ENCODE results near the gene ZBTB21.

Gene ZBTB21

DNA sequence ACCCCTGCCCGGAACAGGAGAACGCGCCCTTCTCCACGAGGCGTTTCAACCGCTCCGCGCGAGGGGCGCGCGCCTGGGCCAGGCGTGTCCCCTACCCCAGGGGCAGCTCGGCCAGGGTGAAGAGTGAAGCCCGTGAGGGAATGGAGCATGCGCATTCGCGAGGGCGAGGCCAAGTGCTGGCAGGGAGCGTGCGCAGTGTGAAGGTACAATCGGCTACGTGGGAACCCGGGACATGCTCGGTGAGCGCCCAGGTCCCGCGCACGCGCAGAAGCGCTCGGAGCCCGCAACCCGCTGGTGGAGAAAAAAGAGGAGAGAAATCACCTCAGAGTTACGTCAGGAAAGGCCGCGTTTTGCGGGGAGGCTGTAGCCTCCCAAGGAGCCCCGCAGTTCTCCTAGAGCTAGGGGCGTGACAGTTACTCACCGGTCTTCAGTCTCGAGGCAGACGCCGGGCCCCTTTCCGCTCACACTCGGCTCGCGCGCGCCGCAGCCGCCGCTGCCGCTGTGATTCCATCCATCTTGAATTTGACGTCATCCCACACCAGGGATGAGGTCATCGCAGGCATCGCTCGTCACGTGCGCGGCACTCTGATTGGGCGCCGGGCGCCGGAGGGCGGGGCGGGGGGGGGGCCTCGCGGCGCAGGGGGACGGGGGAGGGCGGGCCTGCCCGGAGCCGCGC lies at the start of gene ZBTB21:
TSS of gene ZBTB21 (minus strand) at position 530 of the 676 bp plus-strand sequence. CDS start 16,265 bp downstream, outside the sequence.
- peak; percentile 89 for DNase-seq

DNA sequence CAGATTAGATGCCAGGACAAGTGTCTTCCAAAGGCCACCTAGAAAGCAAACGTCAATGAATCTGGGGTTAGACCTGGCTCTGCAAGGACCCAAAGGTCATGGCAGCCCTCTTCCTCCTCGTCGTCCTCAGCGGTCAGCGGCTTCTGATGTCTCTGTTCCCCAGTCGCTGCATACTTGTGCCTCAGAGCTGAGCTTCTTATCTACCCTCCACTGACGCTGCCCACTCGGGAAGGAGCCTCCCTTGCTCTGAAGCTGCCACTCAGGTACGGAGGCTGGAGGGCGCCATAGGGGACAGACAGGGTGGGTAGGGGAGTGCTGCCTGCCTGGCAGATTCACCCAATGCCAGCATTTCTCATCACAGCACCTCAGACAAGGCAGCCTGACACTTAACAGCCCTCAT lies 49.6 kb upstream of the ZBTB21 start:
- DNase-seq, result no peak

DNA sequence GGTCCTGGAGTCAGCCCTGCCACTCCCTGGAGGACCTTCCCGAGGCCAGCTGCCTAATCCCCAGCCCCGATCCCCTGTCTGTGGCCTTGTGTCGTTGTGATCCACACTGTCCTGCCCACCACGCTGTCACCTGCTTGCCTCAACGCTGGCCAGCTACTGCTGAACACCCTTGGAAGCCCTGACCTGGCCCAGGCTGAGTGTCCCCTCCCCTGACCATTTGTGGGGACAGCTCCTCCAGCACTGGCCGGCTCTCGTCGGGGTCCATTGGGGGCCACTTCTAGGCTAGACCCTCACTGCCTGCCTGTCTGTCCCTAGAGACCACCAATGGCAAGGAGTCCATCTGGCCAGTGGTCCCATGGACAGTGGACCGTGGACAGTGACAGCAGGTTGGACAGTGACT lies 49.0 kb upstream of the ZBTB21 start:
- no peak for DNase-seq

DNA sequence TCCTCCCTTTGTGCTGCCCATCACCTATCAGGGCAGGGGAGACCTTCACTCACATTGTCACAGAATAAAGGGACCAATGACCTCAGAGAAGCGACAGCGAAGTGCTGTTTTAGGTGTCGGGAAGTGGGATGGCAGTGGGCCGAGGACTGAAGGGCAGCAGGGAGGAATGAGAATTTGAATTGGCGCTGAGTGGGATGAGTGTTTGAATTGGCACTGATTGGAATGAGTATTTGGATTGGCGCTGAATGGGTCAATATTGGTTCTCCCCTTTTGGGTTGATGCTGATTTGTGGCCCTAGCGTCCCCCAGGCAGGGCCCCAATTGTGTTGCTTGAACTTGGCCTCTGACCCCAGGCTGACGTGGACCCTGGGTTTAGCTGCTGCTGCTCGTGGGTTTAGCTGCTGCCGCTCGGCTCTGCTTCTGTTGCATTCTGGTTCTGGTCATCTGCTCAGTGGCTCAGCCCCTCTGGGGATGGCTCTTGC lies 48.5 kb upstream of the ZBTB21 start:
- DNase-seq, result no peak

DNA sequence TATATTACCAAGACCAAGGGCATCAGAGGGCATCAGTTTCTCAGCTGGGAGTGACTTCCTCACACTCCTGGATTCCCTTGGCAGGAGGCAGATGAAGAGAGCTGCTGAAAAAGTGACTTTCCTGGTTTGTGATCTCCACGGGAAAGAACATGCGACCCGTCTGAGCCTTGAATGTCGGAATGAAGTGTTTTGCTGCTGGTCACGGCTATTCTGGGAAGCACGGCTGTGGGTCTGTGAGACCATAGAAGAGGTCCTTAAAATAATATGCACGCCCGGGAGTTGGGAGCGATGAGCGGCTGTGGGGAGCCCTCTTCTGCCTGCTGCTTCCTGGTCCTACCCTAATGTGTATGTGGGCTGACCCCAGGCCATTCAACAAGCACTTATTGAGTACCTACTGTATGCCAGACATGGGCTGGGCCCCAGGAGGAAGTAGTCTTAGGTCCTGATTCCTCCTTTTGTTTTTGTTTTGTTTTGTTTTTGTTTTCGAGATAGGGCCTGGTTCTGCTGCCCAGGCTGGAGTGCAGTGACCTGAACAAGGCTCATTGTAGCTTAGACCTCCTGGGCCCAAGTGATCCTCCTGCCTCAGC lies 47.8 kb upstream of the ZBTB21 start:
- no peak for DNase-seq

DNA sequence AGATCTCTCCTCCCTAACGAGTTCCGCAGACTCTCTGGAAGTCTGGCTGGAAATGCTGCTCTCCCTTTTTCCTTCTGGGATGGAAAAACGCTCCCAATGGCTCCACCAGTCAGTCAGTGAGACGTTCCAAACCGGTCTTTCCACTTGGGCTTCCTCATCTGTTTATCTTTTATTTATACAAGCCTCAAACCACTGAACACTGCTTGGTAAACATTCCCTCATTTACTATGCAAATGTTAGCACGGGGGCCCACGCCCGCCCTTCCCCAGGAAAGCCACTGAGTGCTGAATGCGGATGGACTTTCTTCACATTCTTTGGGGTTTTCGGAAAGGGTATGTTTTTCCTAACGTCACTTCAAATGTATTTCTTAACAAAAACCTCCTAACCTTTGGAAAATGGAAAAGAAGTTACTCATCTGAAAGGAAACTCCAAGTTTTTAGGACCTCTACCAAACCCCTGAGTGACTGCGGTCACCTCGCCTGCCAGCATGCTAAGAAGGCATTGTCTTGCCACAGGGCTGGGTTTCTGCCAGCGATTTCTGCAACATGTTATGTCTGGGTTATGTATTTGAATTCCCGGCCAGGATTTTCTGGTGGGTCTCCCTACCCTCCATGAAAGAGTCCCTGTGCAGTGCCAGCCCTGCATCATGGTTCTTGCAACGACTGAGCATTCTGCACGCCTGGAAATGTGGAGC lies 47.0 kb upstream of the ZBTB21 start:
- no peak for DNase-seq

DNA sequence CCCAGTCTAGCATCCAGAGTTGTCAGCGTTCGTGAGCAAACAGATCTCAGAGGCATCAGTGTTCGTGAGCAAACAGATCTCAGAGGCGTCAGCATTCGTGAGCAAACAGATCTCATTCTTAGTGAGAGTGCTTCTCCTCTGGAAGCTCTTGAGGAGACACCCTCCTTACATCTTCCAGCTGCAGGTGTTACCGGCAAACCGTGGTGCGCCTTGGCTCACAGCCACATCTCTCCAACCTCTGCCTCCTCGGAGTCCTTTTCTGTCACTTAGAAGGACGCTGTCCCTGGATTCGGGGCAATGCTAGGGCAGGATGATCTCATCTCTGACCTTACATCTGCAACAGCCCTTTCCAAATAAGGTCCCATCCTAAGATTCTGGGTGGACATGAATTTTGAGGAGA lies 46.3 kb upstream of the ZBTB21 start:
- DNase-seq, result no peak

DNA sequence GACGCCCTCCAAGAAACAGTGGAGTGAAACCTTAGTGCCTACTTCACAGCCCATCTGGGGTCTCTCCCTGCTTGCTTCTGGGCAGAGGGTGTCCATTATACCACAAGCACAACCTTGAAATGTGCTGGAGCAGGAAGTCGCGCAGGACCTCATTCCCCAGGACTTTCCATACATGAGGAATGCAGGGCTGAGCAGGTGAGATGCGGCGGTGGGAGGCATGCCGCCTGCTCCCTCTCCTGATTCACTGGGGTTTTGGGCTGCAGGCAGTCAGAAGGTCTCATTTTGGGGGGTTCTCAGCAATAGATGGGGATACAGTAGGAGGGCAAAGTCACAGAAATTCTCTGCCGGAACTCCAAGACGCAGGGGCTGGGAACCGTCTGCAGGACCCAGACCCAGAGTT lies 45.3 kb upstream of the ZBTB21 start:
- DNase-seq, result no peak

DNA sequence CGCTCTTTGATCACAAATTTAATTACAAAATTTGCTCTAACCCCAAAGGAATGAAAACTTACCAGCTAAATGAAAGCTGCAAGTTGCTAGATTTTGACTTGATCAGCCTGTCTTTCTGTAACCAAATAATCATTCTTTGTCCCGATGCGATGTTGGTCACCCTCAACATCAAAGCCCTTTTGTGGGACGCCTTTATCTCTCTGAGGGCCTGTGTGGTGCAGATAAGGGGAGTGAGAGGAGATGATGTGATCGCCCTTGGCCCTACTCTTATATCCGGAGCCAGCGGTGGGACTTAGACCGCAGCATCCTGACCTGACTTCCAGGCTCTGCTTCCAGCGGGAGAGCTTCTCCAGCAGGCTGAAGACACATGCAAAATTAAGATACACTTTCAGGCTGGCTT lies 41.6 kb upstream of the ZBTB21 start:
- DNase-seq, result no peak

DNA sequence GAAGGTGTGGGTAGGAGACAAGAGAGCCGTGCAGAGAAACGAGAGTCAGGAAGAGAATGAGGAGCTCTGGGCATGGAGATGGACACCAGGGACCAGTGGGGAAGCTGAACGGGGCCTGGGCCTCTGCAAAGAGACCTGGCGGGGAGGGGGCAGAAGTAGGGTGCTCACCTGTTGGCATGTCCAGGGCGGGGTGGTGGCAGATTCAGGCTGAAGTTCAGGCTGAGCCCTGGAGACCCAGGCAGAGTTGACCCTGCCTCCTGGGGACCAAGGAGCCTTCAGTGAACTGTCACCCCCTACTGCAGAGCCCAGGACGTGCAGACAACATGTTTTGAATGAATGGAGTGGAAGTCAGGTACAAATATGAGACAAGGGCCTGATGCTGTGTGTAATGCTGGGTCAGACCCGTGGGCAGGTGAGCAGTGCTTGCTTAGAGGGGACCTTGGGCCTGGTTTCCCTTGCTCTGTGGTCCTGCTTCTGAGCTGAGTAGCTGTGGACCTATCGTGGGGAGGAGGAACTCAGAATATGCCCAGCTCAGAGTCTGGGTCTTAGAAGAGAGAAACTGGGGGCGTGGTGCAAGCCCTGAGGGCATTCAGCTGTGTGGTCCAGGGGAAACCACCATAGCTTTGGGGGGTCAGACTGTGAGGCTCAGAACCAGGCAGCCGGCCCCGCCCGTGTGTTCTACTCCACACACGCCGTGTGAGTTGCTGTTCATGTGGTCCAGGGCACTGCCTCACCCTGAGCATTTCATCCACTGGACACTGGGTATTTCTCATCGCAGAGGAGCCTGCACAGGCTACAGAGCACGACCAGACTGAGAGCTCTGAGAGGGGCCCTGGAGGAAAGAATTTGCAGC lies 39.6 kb upstream of the ZBTB21 start:
- no peak for DNase-seq

DNA sequence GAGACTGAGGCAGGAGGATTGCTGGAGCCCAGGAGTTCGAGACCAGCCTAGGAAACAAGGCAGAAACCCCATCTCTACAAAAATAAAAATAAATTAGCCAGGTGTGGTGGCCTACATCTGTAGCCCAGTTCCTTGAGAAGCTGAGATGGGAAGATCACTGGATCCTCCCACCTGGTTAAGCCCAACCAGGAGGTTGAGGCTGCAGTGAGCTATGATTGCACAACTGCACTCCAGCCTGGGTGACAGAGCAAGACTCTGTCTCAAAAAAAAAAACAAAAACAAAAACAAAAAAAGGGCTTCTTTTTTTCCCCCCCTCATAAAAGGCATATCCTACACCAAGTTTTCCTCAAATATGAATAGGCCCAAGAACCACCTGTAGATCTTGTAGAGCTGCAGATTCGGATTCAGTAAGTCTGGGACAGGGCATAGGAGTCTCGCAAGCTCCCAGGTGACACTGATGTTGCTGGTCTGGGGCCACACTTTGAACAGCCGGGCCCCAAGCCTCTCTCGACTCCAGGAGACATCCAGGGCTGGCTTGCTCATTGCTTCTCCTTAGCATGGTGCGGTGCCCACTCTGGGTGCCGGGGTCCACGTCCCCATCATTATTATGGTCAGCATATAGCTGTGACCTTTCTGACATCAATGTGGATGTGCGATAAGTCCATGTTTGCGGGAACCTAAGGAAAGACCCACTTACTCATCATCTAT lies 38.9 kb upstream of the ZBTB21 start:
- no peak for DNase-seq

DNA sequence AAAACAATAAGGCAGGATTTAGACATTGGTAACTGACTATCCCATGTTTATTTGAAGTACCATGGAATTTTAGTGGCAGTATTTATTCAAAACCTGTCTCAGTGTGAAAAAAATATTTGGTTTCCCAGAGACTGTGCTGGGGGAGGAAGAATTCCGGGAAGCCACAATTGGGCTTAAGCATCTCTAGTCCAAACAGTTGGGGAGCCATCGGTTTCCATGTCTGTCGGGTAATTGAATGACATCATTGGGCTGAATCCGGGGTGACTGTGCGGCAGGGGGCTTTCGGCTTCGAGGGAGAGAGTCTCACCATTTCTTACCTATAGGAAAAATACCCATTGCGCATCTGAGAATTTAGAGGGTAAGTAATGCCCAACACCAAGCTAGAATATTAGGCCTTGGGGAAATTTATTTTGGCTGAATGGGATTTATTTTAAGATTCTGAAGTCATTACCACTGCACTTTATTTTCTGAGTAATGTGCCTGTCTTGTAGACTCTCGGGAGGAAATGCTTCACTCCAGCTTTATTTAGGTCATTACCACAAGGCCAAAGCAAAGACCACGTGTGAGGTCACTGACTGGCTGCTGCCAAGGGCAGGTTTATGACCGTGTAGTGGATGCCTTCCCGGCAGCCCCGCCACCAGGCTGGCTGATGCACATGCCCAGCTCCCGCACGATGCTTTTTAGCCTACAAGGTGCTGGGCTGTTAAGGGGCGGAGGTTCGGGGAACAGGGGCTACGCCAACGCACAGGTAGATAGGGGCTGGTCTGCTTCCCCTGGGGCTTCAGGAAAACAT lies 37.9 kb upstream of the ZBTB21 start:
- no peak for DNase-seq

DNA sequence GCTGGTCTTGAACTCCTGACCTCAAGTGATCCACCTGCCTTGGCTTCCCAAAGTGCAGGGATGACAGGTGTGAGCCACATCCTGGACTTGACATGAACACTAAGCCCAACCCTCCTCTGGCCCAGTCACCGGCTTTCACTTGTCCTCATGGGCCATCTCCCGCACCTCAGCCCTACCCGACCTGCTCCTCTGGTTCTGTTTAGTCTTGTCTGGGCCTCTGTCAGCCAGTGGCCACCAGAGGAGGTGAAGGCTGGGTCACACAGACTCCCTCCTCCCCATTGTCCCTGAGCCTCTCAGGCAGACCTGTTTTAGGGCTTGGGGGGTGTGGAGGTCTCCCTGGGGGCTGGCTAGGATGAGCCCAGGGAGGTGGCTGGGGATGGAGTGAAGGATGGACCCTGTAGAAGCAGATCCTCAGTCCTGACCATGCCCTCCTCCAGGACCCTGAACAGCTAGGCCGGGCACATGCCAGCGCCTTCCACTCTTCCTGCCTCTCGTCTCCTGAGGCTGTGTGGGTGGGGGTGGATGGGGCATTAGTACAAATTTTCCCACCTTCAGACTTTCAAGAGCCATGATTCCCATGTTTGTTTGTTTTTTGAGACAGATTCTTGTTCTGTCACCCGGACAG lies 34.8 kb upstream of the ZBTB21 start:
- DNase-seq, result no peak

DNA sequence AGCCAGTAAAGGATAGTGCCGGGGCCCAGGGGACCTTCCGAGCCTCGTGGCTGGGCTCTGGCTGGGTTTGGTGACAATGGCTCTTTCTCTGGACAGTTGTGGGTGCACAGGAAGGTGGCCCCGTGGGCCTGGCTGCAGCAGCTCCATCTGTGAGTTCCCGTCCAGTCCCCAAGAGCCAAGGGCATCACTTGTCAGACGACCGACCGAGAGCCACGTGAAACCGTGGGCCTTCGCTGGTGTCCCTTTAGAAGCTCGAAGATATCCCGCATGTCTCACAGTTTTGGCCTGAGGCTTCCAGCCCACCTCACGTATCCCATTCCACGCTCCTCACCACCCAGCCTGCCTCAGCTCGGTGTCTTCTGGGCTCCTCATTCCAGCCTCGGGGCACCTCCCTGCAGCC lies 33.8 kb upstream of the ZBTB21 start:
- no peak for DNase-seq

DNA sequence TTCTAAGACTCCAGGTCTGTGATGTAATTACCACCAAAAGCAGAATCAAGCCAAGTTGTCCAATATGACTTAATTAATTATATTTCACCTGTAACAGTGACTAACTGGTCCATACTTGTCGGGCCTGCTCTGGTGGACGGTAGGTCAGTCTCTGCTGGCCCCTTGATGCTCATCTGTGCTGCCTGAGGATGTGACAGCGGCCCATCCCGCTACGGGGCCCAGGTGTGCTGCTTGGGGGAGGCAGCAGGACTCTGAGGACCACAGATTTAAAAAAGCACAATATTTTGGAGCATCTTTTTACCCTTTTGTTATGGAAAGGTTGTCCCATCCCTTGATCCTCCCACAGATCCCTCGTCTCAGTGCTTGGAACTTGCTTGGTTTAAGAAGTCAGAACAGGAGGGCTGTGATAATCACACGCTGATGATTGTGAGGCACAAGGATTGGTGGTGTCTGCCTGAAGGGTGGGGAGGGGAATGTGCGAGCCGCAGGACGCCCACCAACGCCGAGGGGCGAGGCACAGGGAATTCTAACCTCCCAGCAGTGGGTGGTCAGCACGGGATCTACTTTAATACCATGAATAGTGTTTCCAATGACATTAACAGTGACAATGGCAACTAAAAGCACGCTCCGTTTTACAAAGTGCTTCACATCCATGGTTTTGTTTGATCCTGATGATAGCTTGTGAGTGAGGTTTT lies 33.2 kb upstream of the ZBTB21 start:
- no peak for DNase-seq

DNA sequence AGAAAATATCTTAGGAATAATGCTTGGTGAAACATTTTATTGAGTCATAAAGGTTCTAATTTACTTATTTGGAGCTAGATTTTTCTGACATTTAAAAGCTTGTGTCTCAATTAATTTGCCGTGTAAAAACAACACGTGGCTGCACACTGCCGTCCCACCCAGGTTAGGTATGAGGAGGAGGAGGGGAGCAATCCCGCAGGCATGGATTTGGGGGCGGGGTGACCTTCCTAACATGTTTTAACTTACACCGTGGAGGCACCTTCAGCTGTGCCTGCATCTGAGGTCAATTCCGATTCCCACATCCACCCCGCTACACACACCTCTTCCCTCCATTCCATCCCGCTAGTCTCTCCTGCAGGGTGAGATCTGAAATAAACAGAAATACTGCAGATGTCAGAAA lies 32.5 kb upstream of the ZBTB21 start:
- DNase-seq, result no peak

DNA sequence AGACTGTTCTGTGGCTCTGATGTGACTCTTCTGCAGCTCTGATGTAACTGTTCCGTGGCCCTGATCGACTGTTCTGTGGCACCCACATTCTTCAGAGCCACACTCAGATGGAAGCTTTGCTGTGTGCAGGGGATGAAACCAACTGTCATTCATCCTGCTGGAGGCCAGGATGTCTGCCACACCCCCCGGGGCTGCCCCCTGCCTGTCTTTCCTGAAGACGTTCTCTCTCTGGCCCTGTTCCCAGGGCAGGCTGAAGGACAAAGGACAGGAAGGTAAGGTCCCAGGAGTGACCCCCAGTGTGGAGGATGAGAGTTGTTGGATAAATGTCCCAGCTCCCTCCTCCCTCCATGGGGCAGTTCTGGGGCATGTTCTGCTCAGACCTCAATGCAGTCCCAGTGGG lies 31.6 kb upstream of the ZBTB21 start:
- DNase-seq, result no peak

DNA sequence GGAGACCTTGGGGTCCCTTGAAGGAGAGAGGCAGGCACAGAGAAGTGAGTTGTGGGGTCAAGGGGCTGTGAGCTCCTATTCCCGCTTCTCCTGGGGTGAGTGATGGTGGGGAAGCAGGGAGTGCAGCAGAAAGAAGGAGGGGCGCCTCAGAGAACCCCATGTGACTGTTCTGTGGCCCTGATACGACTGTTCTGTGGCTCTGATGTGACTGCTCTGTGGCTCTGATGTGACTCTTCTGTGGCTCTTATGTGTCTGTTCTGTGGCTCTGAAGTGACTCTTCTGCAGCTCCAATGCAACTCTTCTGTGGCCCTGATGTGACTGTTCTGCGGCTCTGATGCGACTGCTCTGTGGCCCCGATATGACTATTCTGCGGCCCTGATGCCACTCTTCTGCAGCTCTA lies 31.1 kb upstream of the ZBTB21 start:
- DNase-seq, result no peak

DNA sequence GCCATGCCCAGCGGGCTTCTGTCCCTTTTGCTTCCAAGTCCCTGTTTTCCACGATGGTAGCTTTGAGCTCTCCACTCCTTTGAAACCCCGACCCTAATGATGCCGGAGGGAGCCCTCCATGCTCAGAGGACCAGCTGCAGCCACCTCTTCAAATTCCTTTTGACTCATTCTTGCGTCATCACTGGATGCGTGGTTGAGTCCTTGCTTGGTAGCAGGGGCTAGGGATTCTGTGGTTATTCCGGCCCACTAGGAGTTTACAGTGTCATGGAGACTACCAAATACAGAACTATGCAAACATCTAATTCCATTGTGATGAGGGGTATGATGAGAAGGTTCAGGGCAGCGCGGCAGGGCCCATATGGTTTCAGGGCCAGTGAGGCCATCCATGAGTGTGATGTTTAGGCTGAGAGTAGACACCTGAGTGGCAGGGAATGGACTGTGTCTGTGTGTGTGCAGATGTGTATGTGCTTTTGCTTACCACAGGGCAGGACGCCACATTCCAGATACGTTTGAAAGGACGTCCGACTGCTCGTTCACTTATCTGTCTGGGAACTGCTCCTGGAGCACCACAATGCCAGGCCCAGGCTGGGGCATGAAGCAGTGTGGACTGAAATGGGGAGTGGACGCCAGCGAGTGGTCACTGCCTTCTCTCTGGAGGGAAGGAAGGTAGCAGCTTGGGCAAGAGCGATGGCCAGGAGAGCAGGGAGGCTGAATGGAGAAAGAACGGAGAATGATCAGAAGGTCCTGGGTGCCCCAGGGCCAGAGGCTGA lies 30.4 kb upstream of the ZBTB21 start:
- no peak for DNase-seq

DNA sequence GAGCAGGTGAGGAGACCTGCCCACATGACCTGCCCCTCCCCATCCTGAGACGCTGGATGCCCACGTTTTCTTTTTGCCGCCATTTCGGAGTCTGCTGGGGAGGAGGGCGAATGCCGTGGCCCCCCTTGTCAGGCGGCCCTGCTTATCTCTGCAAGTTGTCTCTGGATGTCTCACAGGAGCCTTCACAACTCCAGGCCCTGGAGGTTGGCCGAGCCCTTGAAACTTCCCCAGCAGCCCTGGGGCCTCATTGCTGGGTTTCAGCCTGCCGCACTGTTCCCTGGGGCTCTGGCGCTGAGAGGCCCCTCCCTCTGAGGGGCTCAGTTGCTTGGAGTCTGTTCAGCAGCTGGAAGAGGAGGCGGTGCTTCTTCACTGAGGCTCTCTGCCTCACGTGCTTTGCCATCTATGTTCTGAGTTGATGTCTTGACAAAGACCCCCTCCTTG lies 29.8 kb upstream of the ZBTB21 start:
- DNase-seq, result no peak

All from NCI-H1436 treated with DMSO at 0.1 percent for 48 hours (cell line).